Measurements from ENCODE around the gene HCRTR2.
"Not testable (repeated sequence)": the region's sequence is repeated elsewhere in the genome, so short reads cannot be mapped to it uniquely, and the experiment has no call there.

Gene HCRTR2

DNA sequence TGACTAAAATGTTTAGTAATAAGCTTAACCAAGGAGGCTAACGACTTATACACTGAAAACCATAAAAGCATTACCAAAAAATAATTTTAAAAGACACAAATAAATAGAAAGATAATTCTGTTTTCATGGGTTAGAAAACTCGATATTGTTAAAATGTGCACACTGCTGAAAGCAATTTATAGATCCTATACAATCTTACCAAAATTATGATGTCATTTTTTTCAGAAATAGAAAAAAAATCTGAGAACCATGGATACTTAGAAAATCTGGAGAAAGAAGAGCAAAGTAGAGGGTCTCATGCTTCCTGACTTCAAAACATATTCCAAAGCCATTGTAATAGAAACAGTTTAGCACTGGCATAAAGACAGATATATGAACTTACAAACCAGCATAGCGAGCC, 46.6 kb downstream of the HCRTR2 start:
- no peak for DNase-seq (ENCODE audit: low spot score)

DNA sequence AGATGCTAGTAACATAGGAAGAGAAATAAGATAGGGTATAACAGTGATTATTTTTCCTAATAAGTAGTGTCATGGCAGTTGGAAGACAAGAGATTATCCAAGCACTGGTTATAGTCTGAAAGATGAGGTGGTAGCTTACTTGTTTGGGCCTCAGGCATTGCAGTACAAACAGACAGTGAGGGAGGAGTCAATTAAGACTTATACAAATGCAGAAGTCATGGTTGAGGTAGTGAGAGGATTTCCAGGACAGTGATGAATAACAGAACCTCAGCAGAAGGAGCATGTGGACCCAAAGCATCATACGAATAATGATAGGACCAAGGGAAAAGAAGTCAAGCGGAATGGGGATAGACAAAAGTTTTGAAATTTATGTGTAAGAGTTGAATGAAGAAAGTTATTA, 53.5 kb downstream of the HCRTR2 start:
- no peak for DNase-seq (ENCODE audit: low spot score)

DNA sequence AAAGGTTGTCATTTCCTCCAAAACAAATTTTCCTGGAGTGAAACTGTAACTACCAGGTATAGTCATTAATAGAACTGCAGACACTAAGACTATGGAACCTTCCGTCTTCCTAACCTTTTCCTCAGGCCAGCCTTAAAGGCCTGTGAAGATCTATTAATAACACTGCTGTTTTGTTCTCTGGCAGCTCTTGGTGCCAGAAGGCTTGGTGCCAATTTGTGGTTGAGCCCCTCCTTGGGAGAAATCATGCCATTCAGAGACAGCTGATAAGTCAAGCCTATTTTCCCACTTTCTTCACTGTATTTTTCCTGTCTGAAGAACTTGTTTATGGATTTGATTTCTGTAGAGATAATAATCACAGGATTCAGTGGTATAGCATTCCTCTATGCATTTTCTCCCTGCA, 64.8 kb downstream of the HCRTR2 start:
- no peak for DNase-seq (ENCODE audit: low spot score)

DNA sequence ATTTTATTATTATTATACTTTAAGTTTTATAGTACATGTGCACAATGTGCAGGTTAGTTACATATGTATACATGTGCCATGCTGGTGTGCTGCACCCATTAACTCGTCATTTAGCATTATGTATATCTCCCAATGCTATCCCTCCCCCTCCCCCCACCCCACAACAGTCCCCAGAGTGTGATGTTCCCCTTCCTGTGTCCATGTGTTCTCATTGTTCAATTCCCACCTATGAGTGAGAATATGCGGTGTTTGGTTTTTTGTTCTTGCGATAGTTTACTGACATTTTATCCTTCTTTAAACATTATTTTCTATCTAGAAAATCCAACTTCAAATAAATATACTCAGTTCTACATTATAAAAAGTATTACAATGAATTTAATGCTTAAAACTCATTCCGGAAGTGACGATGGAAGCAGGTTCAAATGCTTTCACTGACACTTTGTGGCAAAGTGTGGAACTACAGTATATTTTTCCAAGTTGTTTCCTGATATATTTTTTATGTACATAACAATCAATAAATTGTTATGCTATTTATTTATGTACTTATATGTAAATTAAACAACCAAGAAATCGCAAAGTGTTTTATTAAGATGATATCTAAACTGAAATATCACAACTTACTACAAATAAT, 66.8 kb downstream of the HCRTR2 start:
- DNase-seq (ENCODE audit: low spot score), result peak; percentile 40

DNA sequence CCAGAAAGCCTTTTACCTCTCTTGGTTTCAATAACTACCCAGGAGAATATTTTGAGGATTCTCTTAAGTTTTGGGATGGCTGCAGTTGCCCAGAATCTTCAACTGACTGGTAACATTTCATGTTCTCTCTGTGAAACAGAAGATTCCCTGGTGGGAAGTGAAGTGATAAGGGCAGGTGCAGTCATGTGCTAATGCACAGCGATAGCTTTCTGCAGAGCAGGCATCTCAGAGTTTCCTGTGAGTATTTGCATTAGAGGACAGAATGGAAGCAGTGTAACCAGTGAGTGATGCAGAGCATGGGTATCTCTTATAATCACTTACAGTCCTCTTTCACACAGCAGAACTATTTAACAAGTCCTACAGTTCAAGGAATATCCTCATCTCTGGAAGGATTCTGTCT, 76.1 kb downstream of the HCRTR2 start:
- DNase-seq (ENCODE audit: low spot score), result no peak

DNA sequence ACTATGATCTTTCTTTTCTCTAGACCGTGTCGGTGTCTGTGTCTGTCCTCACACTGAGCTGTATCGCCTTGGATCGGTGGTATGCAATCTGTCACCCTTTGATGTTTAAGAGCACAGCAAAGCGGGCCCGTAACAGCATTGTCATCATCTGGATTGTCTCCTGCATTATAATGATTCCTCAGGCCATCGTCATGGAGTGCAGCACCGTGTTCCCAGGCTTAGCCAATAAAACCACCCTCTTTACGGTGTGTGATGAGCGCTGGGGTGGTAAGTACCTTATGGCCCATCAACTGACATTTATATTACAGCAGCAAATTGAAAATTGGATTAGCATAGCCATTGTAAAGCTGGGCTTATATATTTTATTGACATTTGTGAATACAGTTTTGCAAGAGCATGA, 80.8 kb downstream of the HCRTR2 start:
- no peak for DNase-seq (ENCODE audit: low spot score)

DNA sequence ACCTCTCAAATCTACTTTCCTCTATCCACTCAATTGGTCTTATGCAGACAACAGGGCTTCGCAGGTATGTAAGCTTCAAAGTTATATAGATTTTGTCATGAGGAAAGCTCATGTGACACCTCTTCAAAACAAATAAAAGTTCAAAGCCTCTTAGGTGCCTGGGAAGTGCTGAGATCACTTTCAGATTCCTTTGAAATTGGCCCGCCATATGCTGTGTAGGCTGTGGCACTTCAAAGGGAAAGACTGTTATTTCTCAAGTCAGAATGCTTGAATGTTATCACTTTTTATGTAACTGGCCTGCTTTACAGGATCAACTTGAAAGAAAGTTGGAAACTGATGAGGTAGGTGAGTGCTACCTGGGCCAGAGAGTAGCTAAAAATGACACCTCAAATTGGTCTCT, 85.9 kb downstream of the HCRTR2 start:
- DNase-seq (ENCODE audit: low spot score), result no peak

DNA sequence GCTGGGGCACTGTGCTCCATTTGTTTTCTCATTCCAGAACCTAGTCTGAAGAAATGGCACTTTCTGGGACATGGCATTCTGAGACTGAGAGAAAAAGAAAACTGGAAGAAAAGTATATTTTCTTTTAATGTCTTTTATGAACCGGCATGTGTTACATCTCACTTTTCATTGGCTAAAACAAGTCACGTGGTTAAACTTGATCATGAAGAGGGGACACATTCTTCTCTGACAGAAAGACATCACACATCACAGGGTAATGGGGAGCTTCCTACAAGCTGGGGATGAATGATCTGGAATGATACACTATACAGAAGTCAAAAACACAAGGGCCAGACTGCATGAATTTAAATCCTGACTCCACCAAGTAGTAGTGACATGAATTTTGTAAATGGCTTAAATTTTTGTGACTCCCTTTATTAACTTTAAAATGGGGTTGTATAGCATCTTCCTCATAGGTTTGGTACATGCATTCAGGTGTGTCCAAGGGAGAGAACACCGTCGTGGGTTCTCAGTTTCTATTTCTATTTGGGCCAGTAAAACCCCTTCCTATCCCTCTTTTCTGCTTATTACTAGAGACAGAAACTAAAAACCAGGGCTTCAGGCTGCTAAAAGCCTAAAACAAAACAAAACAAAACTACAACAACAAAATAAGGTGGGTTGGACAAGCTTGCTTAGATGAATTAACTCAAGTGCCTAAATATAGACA, 91.2 kb downstream of the HCRTR2 start:
- no peak for DNase-seq (ENCODE audit: low spot score)

DNA sequence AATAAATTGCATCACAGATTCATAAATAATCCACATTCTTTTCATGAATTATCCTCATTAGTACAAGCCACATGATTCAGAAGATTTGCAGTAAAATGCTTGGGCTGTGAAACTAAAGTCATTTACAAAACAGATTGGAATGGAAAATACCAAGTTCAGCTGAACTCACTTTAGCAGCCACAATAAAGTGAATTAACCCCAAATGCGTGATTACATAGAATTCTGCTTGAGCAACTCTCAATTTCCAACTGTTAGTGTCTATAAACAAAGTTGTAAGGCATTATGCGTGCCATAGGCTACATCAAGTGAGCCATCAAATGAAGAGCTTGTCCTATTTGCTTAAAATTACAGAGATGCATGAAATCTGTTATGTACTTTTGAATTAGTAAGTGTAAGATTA, 92.6 kb downstream of the HCRTR2 start:
- no peak for DNase-seq (ENCODE audit: low spot score)

DNA sequence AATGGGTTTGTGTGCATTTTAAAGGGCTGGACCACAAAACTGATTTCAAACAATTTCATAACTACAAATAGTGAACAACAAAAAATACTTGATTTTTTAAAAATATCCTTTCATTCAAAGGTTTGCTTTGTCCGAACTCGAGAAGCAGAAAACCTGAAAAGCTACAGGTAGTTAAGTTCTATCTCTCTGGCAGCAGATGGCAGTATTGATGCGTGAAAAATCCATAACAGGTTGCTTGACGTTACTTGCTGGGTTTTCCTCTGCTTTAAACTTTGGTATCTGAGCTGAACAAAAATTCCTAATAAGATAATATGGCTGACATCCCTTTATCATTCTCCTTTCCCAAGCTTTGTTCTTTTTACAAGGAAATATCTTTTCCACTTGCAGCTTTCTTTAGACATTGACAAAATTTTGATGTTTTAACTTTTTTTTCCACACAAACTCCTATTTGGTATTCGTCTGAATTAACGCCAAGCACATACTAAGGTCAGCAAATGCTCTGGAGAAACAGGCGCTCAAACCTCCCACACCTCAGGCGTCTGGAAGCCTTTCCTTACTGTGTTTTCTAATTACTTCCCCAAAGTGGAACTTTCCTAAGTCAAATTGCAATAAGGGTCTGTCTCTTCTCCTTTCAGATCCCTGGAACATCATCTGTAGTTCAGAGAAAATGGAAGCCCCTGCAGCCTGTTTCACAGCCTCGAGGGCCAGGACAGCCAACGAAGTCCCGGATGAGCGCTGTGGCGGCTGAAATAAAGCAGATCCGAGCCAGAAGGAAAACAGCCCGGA, 102.6 kb downstream of the HCRTR2 start:
- DNase-seq (ENCODE audit: low spot score), result peak; percentile 33

DNA sequence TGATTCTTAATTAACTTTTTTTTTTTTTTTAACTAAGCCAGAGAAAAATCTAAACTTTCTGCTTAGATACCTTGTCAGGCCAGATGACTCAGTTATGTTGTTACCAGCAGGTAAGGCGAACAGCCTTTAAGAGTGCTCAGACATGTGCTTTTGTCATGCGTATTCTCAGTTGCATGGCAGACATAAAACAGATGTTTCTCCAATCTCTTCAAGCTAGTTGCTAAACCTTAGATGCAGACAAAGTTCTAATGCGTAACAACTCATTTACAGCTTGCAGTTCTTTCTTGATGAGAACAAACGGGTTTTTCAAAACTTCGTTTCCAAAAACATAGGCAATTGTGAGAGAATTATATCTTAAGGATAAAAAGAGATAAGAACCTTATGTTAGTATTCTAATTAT, 103.3 kb downstream of the HCRTR2 start:
- DNase-seq (ENCODE audit: low spot score), result no peak

DNA sequence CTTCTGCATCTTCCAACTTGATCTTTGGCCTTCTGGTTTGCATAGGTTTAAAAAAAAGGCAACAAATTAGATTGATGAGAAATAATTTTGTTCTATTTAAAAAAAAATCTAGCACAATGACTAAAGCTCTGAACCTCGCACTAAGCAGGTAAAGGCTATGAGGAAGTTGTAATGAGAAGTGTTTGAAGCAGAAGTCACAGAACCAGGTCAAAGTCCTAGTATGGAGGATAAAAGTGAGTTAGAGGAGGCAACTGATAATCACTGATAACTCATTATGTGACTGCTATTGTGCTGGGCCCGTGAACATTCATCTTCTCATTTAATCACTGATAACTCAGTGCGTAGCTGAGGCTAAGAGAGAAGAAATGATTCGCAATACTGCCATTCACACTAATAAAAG, 106.9 kb downstream of the HCRTR2 start:
- no peak for DNase-seq (ENCODE audit: low spot score)

DNA sequence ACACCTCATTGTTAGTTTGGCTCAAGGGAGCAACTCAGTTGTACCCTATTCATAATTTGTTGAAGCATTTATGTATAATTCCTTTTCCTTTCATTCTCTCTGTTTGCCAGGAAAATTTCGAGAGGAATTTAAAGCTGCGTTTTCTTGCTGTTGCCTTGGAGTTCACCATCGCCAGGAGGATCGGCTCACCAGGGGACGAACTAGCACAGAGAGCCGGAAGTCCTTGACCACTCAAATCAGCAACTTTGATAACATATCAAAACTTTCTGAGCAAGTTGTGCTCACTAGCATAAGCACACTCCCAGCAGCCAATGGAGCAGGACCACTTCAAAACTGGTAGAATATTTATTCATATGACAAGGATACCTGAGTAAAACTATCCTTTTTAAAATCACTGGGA, 107.8 kb downstream of the HCRTR2 start:
- DNase-seq (ENCODE audit: low spot score), result no peak

DNA sequence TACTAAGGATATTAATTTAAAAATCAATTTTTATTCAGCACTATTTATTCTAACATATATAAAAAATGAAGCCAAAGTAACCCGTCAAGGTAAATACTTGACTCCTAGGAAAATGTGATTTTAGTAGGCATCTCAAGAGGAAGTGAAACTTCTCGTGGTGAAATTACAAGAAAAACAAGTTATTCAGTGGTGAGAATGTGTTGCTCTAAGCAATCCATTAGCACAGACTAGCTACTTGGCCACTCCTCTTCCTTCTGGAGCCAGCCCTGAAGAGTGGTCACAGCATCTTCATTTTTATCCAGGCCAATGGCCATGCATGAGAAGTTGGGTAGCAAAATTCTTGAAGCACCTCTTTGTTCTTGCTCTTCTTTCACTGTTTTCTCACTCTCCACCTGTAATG, 112.5 kb downstream of the HCRTR2 start:
- no peak for DNase-seq (ENCODE audit: low spot score)

DNA sequence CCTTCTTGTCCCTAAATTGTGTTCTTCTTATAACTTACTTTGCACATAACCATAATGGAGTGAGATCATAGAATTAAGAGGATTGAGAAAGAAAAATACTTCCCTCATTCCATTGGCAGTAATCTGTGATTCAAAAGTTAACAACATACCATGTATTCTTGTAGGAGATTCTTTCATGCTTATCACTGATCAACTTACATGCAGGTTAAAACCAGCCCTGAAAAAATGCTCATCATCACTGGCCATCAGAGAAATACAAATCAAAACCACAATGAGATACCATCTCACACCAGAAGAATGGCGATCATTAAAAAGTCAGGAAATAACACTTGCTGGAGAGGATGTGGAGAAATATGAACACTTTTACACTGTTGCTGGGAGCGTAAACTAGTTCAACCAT, 116.4 kb downstream of the HCRTR2 start:
- no peak for DNase-seq (ENCODE audit: low spot score)

DNA sequence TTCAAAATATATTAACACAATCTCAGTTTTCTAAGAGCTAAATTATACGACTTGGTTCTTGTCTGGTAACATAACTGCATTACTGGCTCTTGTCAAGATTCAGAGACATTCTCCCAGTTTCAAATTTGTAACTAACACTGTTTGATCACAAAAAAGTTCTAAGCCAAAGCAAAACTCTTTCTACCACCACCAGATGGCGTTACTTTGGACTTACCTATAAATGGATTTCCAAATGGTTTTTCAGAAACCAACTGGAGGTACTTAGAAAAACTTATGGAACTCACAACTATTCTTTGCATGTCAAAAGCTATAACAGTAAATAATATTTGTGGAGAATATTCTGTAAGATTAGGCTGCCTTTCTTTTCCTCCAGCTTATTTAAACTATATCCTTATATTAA, 118.8 kb downstream of the HCRTR2 start:
- DNase-seq (ENCODE audit: low spot score), result no peak

DNA sequence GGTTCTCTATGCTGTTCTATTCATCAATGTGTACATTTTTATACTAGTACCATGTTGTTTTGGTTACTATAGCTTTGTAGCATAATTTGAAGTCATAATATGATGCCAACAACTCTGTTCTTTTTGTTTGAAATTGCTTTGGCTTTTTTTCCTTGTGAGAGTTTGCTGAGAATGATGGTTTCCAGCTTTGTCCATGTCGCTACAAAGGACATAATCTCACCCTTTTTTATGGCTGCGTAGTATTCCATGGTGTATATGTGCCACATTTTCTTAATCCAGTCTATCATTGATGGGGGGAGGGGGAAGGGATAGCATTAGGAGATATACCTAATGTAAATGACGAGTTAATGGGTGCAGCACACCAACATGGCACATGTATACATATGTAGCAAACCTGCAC, 122.9 kb downstream of the HCRTR2 start:
- not testable (repeated sequence) for DNase-seq (ENCODE audit: low spot score)

DNA sequence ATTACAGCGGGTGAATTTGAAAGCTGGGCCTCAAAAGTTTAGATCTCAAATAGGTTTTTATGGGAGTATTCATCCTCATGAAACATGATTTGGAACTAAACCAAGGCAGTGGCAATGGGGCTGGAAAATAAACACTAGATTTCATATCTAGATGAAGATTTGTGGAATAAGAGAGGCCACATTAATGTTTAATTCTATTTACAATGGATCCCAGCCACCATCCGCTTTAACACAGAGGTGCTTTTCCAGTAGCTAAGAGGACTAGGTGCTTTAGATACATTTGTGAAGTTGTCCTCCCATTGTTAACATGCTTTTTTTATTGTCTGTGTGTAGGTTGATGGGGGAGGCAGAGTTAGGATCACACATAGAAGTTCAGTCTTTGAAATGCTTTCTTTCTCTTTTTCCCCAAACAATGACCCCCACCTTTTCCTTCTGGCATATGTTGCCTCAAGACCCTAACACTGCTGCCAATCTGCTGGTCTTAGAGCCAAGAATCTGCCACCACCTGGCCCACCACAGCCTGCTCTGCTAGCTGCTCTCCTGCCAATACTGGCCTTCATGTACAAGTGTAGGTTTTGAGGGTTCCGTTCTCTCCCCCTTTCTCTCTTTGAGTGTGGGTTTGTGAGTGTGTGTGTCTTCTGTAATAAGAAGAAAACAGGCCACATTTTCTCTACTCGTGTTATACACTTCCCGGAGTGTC, 125.1 kb downstream of the HCRTR2 start:
- DNase-seq (ENCODE audit: low spot score), result no peak

DNA sequence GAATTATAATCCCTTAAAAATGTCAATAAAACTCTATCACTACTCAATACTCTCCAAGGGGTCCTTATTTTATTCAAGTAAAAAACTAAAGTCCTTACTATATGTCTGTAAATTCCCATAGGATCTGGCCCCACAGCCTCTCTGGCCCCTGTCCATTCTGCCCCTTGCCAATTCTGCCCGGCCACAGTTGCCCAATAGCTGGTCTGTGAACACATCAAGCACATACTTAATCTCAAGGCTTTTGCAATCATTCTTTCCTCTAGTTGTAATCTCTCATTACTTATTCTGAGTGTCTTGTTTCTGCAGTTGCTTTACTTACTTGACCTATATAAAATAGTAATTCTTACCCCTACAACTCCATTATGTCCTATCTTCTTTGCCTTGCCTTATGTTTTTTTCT, 130.4 kb downstream of the HCRTR2 start:
- DNase-seq (ENCODE audit: low spot score), result no peak

DNA sequence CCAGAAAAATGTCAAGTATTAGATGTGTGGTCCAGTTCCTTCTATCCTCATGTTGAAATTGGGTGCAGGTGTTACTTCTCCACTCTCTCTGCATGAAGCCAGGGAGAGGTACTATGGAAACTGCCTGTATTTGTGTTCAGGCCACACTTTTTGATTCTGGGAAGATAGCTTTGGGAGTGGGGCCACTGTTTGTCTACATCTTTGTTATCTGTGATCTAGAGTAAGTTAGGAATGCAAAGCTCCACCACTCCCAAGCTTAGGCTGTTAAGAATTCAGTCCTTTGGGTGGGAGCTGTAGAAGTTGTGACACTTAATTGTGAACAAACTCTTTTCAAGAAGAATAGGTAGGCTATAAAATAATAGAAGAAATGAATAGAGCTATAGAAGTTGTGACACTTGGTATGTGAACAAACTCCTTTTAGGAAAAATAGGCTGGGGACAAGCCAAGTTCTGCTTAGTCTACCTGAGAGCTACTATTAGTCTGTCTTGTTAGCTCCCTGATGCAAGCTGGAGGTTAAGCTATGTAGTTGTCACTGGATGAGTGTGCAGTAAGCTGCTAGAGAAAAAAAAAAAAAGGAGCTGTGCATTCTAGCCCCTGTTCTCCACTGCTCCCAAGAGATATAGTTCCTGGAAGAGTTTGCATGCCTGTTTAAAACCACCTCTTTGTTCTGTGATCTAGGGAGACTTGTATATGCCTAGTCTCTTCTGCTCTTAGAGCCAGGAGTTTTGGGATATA, 145.8 kb downstream of the HCRTR2 start:
- DNase-seq (ENCODE audit: low spot score), result no peak

DNA sequence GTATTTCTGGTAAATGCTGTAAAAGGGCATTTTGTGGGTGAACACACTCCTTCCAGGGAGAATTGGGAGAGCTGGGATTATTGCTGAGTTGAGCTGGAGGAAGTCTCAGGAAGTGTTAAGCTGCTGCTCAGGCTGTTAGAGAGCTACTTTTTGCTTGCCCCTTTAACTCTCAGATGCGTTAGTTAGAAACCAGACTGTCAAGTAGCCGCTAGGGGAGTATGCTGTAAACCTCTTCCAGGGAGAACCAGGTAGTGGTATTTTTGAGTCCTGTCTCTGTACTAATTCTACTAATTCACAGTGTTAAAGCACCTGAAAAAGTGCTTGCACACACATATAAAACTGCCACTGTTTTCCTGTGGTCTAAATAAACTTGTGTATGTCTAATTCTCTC, 146.4 kb downstream of the HCRTR2 start:
- DNase-seq (ENCODE audit: low spot score), result no peak

DNA sequence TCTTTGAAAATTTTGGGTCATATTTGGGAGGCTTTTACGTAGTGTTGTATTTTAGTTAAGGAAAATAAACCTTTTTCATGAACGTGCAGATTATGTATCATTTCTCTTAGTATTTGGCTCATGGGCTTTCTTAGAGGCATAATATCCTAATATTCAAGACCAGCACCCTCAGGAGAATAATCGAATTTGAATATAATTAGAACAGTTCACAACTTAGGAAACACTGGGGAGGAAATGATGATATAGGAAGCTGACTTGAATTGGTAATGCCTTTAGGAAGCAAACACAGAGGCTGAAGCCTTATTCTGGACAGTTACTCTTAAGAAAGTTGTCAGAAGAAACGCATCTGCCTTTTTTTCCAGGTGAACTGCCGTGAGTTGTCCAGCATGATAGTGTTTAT, 152.9 kb downstream of the HCRTR2 start, which contains the start of gene GFRAL:
Gene GFRAL, plus strand, starts transcription at position 301 of the 400 bp plus-strand sequence. Its CDS starts 86 bp downstream, at position 387.
- no peak for DNase-seq (ENCODE audit: low spot score)
